GM23338 (cell line): ENCODE data around the gene C3orf85. TPM values are rescaled to one million over a fixed set of nuclear protein-coding genes. Genes with fewer than 3 reads are reported as not detected.

ENCODE experiments used
- ATAC-seq: fragments of 200-7000 bp; cut with Tn5 transposase; 3 replicates; pipeline ENCODE4 v1.9.1; 2020
- DNase-seq: peaks from one replicate; pipeline ENCODE4 v3.0.0-alpha.2; 2015; ENCODE audit warnings: low spot score
- H2AFZ ChIP-seq: fragments of 200-600 bp; sonication (generic); 2 replicates; pipeline ENCODE4 v1.8.0; 2016; ENCODE audit warnings: antibody characterized with exemption, mild to moderate bottlenecking, moderate library complexity
- H3F3A ChIP-seq: fragments of 200-600 bp; sonication (generic); replicated peaks from 2 replicates; pipeline ENCODE4 v1.8.0; 2017; ENCODE audit warnings: antibody characterized with exemption, mixed run types, low read depth
- H3K27ac ChIP-seq: fragments of 200-600 bp; sonication (generic); 2 replicates; pipeline ENCODE4 v1.6.1; 2016; ENCODE audit warnings: low read depth
- H3K27me3 ChIP-seq: fragments of 200-600 bp; sonication (generic); 2 replicates; pipeline ENCODE4 v1.8.0; 2016; ENCODE audit warnings: mild to moderate bottlenecking, mixed run types, moderate library complexity; ENCODE audit not compliant: insufficient read depth
- H3K36me3 ChIP-seq: fragments of 200-600 bp; sonication (generic); 2 replicates; pipeline ENCODE4 v1.8.0; 2016; ENCODE audit warnings: mild to moderate bottlenecking; ENCODE audit not compliant: insufficient read depth
- H3K4me1 ChIP-seq: fragments of 200-600 bp; sonication (generic); 2 replicates; pipeline ENCODE4 v1.8.0; 2016; ENCODE audit warnings: mild to moderate bottlenecking, moderate library complexity; ENCODE audit not compliant: insufficient read depth
- H3K4me2 ChIP-seq: fragments of 200-600 bp; sonication (generic); 2 replicates; pipeline ENCODE4 v1.7.1; 2017; ENCODE audit warnings: mixed run types
- H3K4me3 ChIP-seq: fragments of 200-600 bp; sonication (generic); 2 replicates; pipeline ENCODE4 v1.6.1; 2016; ENCODE audit warnings: mixed run types
- H3K79me2 ChIP-seq: fragments of 200-600 bp; sonication (generic); replicated peaks from 2 replicates; pipeline ENCODE4 v1.8.0; 2017; ENCODE audit warnings: mild to moderate bottlenecking; ENCODE audit not compliant: insufficient read depth
- H3K9me2 ChIP-seq: fragments of 200-600 bp; sonication (generic); 2 replicates; pipeline ENCODE4 v1.8.0; 2017; ENCODE audit not compliant: insufficient read depth
- H4K20me1 ChIP-seq: fragments of 200-600 bp; sonication (generic); replicated peaks from 2 replicates; pipeline ENCODE4 v1.8.0; 2017; ENCODE audit warnings: mild to moderate bottlenecking; ENCODE audit not compliant: insufficient read depth
- H3K27ac Mint-ChIP-seq: 2 replicates; pipeline ENCODE4 v1.8.0; 2020; ENCODE audit warnings: inconsistent platforms, mild to moderate bottlenecking, moderate library complexity, mixed read lengths
- H3K27me3 Mint-ChIP-seq: 3 replicates; pipeline ENCODE4 v1.8.0; 2022; ENCODE audit warnings: low read depth, mild to moderate bottlenecking, moderate library complexity, mixed read lengths, inconsistent platforms; ENCODE audit not compliant: insufficient read depth, poor library complexity
- H3K36me3 Mint-ChIP-seq: 3 replicates; pipeline ENCODE4 v1.8.0; 2021; ENCODE audit warnings: low read depth, mild to moderate bottlenecking, inconsistent platforms, moderate library complexity, mixed read lengths
- H3K4me1 Mint-ChIP-seq: 3 replicates; pipeline ENCODE4 v1.8.0; 2020; ENCODE audit warnings: mild to moderate bottlenecking, inconsistent platforms, mixed read lengths
- H3K4me3 Mint-ChIP-seq: 3 replicates; pipeline ENCODE4 v1.8.0; 2021; ENCODE audit warnings: moderate library complexity, mild to moderate bottlenecking, inconsistent platforms, mixed read lengths
- H3K9me3 Mint-ChIP-seq: 3 replicates; pipeline ENCODE4 v1.8.0; 2020; ENCODE audit warnings: moderate library complexity, mild to moderate bottlenecking, inconsistent platforms, mixed read lengths
- CREB1 ChIP-seq: fragments of 250-450 bp; sonication (Bioruptor Pico); IDR thresholded peaks from 2 replicates; pipeline ENCODE4 v1.5.0; 2020; ENCODE audit warnings: low read depth, mild to moderate bottlenecking, moderate library complexity
- CTCF ChIP-seq, 2 experiments: fragments of 200-600 bp in 1 of 2; sonication (generic) in 1 of 2; conservative IDR thresholded peaks; 2 replicates each; pipeline versions ENCODE4 v1.5.1 to v1.6.1; 2016 to 2017; ENCODE audit warnings: antibody characterized with exemption in 2 of 2, low read depth in 2 of 2, mild to moderate bottlenecking in 2 of 2, moderate library complexity in 1 of 2
- ETS1 ChIP-seq: IDR thresholded peaks from 2 replicates; pipeline ENCODE4 v1.6.1; 2016; ENCODE audit warnings: antibody characterized with exemption
- EZH2 ChIP-seq: fragments of 200-600 bp; sonication (generic); IDR thresholded peaks from one replicate; pipeline ENCODE4 v1.8.0; 2017; ENCODE audit warnings: antibody characterized with exemption, mild to moderate bottlenecking, low read depth; ENCODE audit not compliant: unreplicated experiment
- EZH2phosphoT487 ChIP-seq: fragments of 200-600 bp; sonication (generic); IDR thresholded peaks from one replicate; pipeline ENCODE4 v1.8.1; 2018; ENCODE audit warnings: antibody characterized with exemption; ENCODE audit not compliant: unreplicated experiment
- JUNB ChIP-seq: IDR thresholded peaks from one replicate; pipeline ENCODE4 v1.6.1; 2016; ENCODE audit warnings: antibody characterized with exemption; ENCODE audit not compliant: unreplicated experiment
- NANOG ChIP-seq: IDR thresholded peaks from 2 replicates; pipeline ENCODE4 v1.6.1; 2016; ENCODE audit warnings: antibody characterized with exemption, borderline replicate concordance
- POLR2AphosphoS5 ChIP-seq: IDR thresholded peaks from 2 replicates; pipeline ENCODE4 v1.6.1; 2016; ENCODE audit warnings: antibody characterized with exemption, low read depth
- REST ChIP-seq: IDR thresholded peaks from one replicate; pipeline ENCODE4 v1.6.1; 2018; ENCODE audit warnings: antibody characterized with exemption; ENCODE audit not compliant: unreplicated experiment
- STAT1 ChIP-seq: IDR thresholded peaks from one replicate; pipeline ENCODE4 v1.6.1; 2016; ENCODE audit warnings: antibody characterized with exemption; ENCODE audit not compliant: unreplicated experiment
- ZNF114 ChIP-seq: fragments of 250-450 bp; sonication (Bioruptor Pico); IDR thresholded peaks from 2 replicates; pipeline ENCODE4 v1.5.0; 2020; ENCODE audit warnings: mild to moderate bottlenecking, moderate library complexity
- ZNF331 ChIP-seq: fragments of 250-450 bp; sonication (Bioruptor Pico); IDR thresholded peaks from 2 replicates; pipeline ENCODE4 v1.5.0; 2020; ENCODE audit warnings: low read depth, mild to moderate bottlenecking, moderate library complexity
- ZNF462 ChIP-seq: fragments of 250-450 bp; sonication (Bioruptor Pico); IDR thresholded peaks from 2 replicates; pipeline ENCODE4 v1.5.0; 2020; ENCODE audit warnings: mild to moderate bottlenecking, moderate library complexity
- polyA plus RNA-seq: library from polyadenylated mRNA; unstranded; fragments of >200 nt; fragmentation: Nextera tagmentation; extraction: Ambion mirVana; gene quantifications from 2 replicates; pipeline ENCODE4 v1.2.1, GENCODE V29; 2016
- total RNA-seq: library from RNA; depleted of rRNA; stranded (reverse); fragments of >200 nt; shearing (Covaris generic); gene quantifications from 2 replicates; pipeline ENCODE4 v1.2.3, GENCODE V29; 2014

C3orf85 gene
- total and polyA plus RNA-seq, 2 experiments from 2014 or later: not detected

- Histone ChIP-seq H2AFZ (no peak overlapping the region), H3K9me2 (no peaks in the 10 kb centered on the region), H3K27ac (no peak overlapping the region), H3K4me1 (no peaks in the 10 kb centered on the region), H3K36me3 (no peaks in the 10 kb centered on the region), H3K4me2 (no peak overlapping the region), H3F3A (no peaks in the 10 kb centered on the region), H4K20me1 (no peaks in the 10 kb centered on the region), H3K79me2 (no peaks in the 10 kb centered on the region), H3K4me3 (no peak overlapping the region), H3K27me3 (no peaks in the 10 kb centered on the region)
- Mint-ChIP-seq H3K27me3 (no peaks in the 10 kb centered on the region), H3K4me1 (no peaks in the 10 kb centered on the region; the same call in 2 of the 3 replicates), H3K36me3 (peaks cover 11% of the 10 kb centered on the region), H3K27ac (no peak overlapping the region), H3K9me3 (peaks cover 17% of the 10 kb centered on the region), H3K4me3 (no peak overlapping the region)
- ATAC-seq: no peak
- TF ChIP-seq STAT1 (no peak), EZH2phosphoT487 (no peak), ETS1 (no peak), REST (no peak), ZNF114 (no peak), CTCF (conservative IDR thresholded peaks at IDR 0.05; ENCODE audit: low read depth in 2 of 2) (no peak), ZNF462 (CRISPR knock-in tag) (no peak), ZNF331 (CRISPR knock-in tag) (no peak), CREB1 (CRISPR knock-in tag) (no peak), JUNB (no peak), POLR2AphosphoS5 (no peak), EZH2 (no peak), NANOG (no peak)
- no peak for DNase-seq
Observed at GRCh38 chr3:109122690-109123089, 13.8 kb upstream of the C3orf85 start.
